GM19455 (cell line): ENCODE results near the gene NFYC.

Experiments
- ATAC-seq: cut with Tn5 transposase; IDR thresholded peaks from one replicate; pipeline ENCODE4 v1.9.1; 2021; ENCODE audit not compliant: unreplicated experiment

NFYC gene

GRCh38 chr1:40794974-40795715 is 103.6 kb downstream of the NFYC start:
- ATAC-seq = no peak

- ATAC-seq = no peak
Measured at GRCh38 chr1:40795811-40796586, 104.5 kb downstream of the NFYC start.

GRCh38 chr1:40796939-40797667 is 105.6 kb downstream of the NFYC start:
- no peak for ATAC-seq

- ATAC-seq = no peak
Measured at GRCh38 chr1:40797668-40798010, 106.1 kb downstream of the NFYC start.

GRCh38 chr1:40798366-40799281 is 107.1 kb downstream of the NFYC start:
- no peak for ATAC-seq

- ATAC-seq = no peak
Measured at GRCh38 chr1:40799351-40799867, 107.9 kb downstream of the NFYC start.

GRCh38 chr1:40801742-40802077 is 110.2 kb downstream of the NFYC start:
- ATAC-seq = no peak

GRCh38 chr1:40802078-40802741 is 110.7 kb downstream of the NFYC start:
- ATAC-seq = peak; percentile 64

- peak; percentile 22 for ATAC-seq
Measured at GRCh38 chr1:40802742-40803113, 111.2 kb downstream of the NFYC start.

- no peak for ATAC-seq
Measured at GRCh38 chr1:40803447-40803846, 111.9 kb downstream of the NFYC start.

- ATAC-seq = no peak
Measured at GRCh38 chr1:40803902-40804301, 112.4 kb downstream of the NFYC start.

- ATAC-seq = no peak
Measured at GRCh38 chr1:40806240-40806639, 114.7 kb downstream of the NFYC start.

- ATAC-seq = no peak
Measured at GRCh38 chr1:40806731-40807695, 115.5 kb downstream of the NFYC start.

GRCh38 chr1:40808002-40808401 is 116.5 kb downstream of the NFYC start:
- no peak for ATAC-seq

- ATAC-seq = no peak
Measured at GRCh38 chr1:40808444-40808843, 116.9 kb downstream of the NFYC start.

- ATAC-seq = no peak
Measured at GRCh38 chr1:40808909-40809308, 117.4 kb downstream of the NFYC start.

- ATAC-seq = no peak
Measured at GRCh38 chr1:40810927-40811326, 119.4 kb downstream of the NFYC start.

GRCh38 chr1:40815420-40815819 is 123.9 kb downstream of the NFYC start:
- ATAC-seq = no peak

GRCh38 chr1:40817791-40818263 is 126.3 kb downstream of the NFYC start:
- peak; percentile 29 for ATAC-seq
